ENCODE results near the gene AKT1S1.
A peak's percentile ranks its signal among the peaks of the same experiment; 100 is the strongest.
"Not testable (repeated sequence)": the region's sequence is repeated elsewhere in the genome, so short reads cannot be mapped to it uniquely, and the experiment has no call there.

Gene AKT1S1

GRCh38 chr19:49836176-49837008 lies 40.8 kb downstream of the AKT1S1 start:
- no peak for DNase-seq (ENCODE audit: low read depth)

GRCh38 chr19:49835562-49835961 lies 41.6 kb downstream of the AKT1S1 start:
- DNase-seq (ENCODE audit: low read depth): no peak

GRCh38 chr19:49833599-49833998 lies 43.6 kb downstream of the AKT1S1 start:
- no peak for DNase-seq (ENCODE audit: low read depth)

GRCh38 chr19:49832556-49832955 lies 44.6 kb downstream of the AKT1S1 start:
- DNase-seq (ENCODE audit: low read depth): no peak

- no peak for DNase-seq (ENCODE audit: low read depth)
Observed at GRCh38 chr19:49831592-49831991, 45.6 kb downstream of the AKT1S1 start.

- DNase-seq (ENCODE audit: low read depth): no peak
Observed at GRCh38 chr19:49830766-49831165, 46.4 kb downstream of the AKT1S1 start.

GRCh38 chr19:49829721-49830120 lies 47.4 kb downstream of the AKT1S1 start:
- DNase-seq (ENCODE audit: low read depth): no peak

GRCh38 chr19:49829200-49829599 lies 48.0 kb downstream of the AKT1S1 start:
- DNase-seq (ENCODE audit: low read depth): no peak

GRCh38 chr19:49827034-49827433 lies 50.1 kb downstream of the AKT1S1 start:
- DNase-seq (ENCODE audit: low read depth): no peak

GRCh38 chr19:49824662-49825061 lies 52.5 kb downstream of the AKT1S1 start:
- no peak for DNase-seq (ENCODE audit: low read depth)

- no peak for DNase-seq (ENCODE audit: low read depth)
Observed at GRCh38 chr19:49823472-49823871, 53.7 kb downstream of the AKT1S1 start.

GRCh38 chr19:49820125-49820524 lies 57.0 kb downstream of the AKT1S1 start:
- DNase-seq (ENCODE audit: low read depth): peak; percentile 97

GRCh38 chr19:49819452-49820115 lies 57.6 kb downstream of the AKT1S1 start:
- not testable (repeated sequence) for DNase-seq (ENCODE audit: low read depth)

Measured in amniotic epithelial cell (primary cell).